ENCODE measurements around the gene PRDM2.

DNA sequence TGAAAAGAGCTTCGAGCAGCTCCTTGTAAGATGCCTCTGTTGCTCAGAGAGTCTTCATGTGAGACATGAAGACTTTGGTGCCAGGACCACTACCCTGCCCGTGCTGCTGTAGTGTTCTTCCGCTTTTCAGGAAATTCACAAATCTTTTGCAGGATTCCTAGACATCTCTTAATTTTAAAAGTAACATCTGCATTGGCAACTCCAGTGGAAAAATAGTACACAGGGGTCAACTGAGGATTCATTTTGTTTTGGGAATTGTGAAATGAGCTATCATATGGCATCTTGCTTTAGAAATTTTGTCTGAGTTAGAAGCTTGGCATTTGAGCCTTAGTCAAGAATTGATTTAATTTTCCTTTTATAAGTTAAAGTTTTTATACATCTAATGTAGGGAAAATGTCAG lies 7.2 kb downstream of the PRDM2 start:
- TF ChIP-seq, protein P1, sequence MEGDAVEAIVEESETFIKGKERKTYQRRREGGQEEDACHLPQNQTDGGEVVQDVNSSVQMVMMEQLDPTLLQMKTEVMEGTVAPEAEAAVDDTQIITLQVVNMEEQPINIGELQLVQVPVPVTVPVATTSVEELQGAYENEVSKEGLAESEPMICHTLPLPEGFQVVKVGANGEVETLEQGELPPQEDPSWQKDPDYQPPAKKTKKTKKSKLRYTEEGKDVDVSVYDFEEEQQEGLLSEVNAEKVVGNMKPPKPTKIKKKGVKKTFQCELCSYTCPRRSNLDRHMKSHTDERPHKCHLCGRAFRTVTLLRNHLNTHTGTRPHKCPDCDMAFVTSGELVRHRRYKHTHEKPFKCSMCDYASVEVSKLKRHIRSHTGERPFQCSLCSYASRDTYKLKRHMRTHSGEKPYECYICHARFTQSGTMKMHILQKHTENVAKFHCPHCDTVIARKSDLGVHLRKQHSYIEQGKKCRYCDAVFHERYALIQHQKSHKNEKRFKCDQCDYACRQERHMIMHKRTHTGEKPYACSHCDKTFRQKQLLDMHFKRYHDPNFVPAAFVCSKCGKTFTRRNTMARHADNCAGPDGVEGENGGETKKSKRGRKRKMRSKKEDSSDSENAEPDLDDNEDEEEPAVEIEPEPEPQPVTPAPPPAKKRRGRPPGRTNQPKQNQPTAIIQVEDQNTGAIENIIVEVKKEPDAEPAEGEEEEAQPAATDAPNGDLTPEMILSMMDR (IDR thresholded peaks at IDR 0.05; ENCODE audit: poor library complexity), result no peak
- TF ChIP-seq EZH2phosphoT487 (IDR thresholded peaks at IDR 0.05; ENCODE audit: low read depth, severe bottlenecking, unreplicated experiment) (no peak), EZH2 (IDR thresholded peaks at IDR 0.05; ENCODE audit: borderline replicate concordance) (no peak)
